ENCODE measurements around the gene HLCS.

Gene HLCS

DNA sequence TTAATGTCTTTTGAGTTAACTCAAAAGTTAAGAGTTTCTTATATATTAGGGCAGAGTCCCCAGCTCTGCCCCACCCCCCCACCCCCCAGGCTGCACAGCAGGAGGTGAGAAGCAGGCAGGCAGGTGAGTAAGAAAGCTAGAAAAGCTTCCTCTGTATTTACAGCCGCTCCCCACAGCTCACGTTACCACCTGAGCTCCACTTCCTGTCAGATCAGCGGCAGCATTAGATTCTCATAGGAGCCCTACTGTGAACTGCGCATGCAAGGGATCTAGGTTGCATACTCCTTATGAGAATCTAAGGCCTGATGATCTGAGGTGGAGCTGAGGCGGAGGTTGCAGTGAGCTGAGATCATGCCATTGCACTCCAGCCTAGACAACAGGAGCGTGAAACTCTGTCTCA is 185.6 kb downstream of the HLCS start:
- DNase-seq (ENCODE audit: low spot score), result no peak
- TF ChIP-seq, protein P1, sequence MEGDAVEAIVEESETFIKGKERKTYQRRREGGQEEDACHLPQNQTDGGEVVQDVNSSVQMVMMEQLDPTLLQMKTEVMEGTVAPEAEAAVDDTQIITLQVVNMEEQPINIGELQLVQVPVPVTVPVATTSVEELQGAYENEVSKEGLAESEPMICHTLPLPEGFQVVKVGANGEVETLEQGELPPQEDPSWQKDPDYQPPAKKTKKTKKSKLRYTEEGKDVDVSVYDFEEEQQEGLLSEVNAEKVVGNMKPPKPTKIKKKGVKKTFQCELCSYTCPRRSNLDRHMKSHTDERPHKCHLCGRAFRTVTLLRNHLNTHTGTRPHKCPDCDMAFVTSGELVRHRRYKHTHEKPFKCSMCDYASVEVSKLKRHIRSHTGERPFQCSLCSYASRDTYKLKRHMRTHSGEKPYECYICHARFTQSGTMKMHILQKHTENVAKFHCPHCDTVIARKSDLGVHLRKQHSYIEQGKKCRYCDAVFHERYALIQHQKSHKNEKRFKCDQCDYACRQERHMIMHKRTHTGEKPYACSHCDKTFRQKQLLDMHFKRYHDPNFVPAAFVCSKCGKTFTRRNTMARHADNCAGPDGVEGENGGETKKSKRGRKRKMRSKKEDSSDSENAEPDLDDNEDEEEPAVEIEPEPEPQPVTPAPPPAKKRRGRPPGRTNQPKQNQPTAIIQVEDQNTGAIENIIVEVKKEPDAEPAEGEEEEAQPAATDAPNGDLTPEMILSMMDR (IDR thresholded peaks at IDR 0.05; ENCODE audit: extremely low read depth, missing control alignments), result no peak

DNA sequence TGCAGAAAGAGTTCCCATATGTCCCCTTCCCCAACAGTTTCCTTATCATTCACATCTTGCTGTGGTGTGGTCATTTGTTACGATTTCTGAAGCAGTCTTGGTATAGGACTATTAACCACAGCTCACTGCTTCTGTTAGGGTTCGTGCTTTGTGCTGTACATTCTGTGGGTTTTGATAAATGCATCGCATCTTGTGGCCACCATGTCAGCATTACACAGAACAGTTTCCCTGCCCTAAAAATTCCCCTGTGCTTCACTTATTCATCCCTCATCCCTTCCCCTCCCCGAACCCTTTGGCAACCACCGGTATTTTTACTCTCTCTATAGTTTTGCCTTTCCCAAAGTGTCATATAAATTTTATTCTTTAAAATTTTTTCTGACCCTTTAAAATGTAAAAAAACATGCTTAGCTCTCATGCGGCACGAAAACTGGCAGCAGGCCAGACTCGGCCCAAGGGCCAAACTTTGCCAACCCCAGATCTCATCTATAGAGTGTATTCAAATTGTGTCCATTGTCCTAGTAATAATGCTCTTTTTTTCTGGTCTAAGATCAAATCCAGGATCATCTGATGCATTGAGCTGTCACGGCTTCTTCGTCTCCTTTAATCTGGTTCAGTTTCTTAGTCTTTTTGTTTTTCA is 189.4 kb downstream of the HLCS start:
- TF ChIP-seq, protein P1 (IDR thresholded peaks at IDR 0.05; ENCODE audit: extremely low read depth, missing control alignments), result no peak
- no peak for DNase-seq (ENCODE audit: low spot score)

DNA sequence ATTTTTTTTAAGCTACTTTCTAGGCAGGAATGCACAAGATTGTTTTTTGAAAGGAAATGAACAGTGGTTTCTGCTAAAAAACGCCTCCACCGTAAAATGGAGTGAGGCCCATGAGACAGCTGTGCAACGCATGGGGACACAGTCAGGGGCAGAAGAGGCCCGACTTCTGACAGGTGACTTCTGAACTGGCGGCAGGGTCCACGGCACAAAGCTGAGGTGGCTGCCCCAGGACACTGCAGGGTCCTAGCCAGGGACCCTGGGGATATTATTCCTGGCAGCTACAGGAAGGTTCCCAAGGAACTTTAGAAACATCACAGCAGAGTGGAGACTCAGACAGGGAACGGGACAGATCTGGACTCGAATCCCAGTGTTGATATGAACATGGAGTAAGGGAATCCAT is 192.5 kb downstream of the HLCS start:
- TF ChIP-seq, protein P1 (IDR thresholded peaks at IDR 0.05; ENCODE audit: extremely low read depth, missing control alignments), result no peak

DNA sequence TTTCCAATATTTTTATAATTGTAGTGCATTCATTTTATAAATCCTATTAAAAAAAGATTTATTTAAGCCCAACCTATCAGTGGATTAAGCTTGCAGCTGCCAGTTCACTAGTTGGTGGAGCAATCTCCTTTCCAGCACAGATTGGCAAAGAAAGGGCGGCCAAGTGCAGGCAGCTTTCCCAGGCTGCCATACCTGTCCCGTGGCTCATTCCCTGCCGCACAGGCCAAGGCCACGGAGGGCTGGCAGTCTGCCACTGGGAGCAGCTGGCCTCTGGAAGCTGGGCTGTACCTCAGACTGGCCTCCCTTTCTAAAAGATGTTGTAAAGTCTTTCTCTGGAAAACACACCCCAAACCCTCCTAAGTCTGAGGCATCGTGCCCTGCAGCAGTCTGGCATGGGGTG is 193.4 kb downstream of the HLCS start:
- TF ChIP-seq, protein P1 (IDR thresholded peaks at IDR 0.05; ENCODE audit: extremely low read depth, missing control alignments), result no peak
- DNase-seq (ENCODE audit: low spot score), result no peak

More for the DNA sequence above, 192.5 kb downstream of the HLCS start:
- no peak for DNase-seq (ENCODE audit: low spot score)

DNA sequence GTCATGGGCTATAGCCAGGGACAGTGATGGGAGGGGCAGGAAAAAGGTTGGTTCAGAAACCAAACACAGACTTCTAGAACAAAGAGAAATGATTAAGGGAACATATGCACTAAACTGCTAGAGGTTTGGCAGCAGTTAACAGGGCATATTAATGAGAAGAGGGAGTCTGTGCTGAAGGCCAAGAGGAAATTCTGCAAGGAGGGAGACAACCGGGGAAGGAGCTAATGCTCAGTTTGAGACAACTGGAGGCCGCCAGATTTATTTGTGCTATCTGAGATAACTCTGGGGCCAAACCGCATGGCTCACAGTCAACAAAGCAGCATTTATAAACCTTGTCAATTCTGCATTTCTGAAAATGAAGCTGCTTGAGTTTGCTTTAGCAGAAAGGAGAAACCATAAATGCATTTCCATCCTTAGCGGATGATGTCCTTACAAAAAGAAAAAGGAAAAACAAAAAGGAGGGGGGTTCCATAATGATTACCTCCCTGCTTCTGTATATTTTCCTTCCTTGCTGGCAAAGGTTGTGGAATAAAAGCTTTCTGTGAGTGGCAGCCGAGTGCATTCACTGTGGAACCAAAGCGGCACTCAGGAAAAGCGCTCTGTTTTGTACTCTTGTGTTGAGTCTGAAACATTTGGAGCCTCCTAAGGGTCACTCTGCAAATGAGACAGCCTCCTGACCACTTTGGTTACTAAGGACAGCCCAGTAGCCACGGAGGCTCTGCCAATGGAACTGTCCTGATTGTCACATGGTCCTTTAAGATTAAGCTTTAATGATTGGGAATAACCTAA is 197.2 kb downstream of the HLCS start:
- TF ChIP-seq, protein P1 (IDR thresholded peaks at IDR 0.05; ENCODE audit: extremely low read depth, missing control alignments), result no peak
- no peak for DNase-seq (ENCODE audit: low spot score)

DNA sequence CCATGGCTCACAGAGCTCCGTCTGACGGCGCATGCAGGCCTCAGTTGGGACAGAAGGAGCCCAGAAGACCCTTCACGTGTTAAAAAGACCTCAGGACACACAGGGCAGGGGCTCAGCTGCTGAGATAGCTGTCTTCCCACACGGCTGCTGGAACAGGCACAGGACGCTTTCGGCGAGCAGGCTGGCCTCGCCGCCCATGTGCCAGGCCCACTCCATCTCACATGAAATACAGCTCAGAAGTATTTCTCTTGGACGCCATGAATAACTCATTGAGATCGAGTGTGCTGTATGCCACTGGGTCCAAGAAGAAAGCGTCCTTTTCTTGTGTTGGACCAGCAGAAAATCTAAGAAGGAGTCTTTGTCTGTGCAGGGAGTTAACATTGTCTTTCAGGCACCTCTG is 198.0 kb downstream of the HLCS start:
- TF ChIP-seq, protein P1 (IDR thresholded peaks at IDR 0.05; ENCODE audit: extremely low read depth, missing control alignments), result no peak
- no peak for DNase-seq (ENCODE audit: low spot score)

DNA sequence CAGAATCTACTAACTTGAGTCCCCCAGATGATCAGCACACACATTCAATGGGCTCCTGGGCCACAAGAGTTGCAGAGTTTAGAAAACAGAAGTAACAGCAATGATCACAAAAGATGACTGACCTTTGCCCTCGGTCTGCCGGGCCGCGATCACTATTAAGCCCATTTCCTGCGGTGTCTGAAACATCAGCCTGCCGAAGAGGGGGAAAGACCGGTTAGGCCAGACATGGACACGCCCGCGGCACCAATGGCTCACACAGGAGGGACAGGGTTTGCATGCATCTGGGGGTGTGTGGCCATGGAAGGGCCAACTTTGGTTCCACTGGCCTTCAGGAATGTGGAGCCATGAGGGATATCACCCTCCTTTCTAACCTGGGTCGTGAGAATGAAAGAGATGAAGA is 199.4 kb downstream of the HLCS start:
- DNase-seq (ENCODE audit: low spot score), result no peak
- TF ChIP-seq, protein P1 (IDR thresholded peaks at IDR 0.05; ENCODE audit: extremely low read depth, missing control alignments), result no peak
